Nephron (organoid): ENCODE measurements around the gene RASIP1.

Source experiments
- H3K27ac Mint-ChIP-seq, 3 experiments: 2 replicates each; pipeline ENCODE4 v1.8.0; 2020; ENCODE audit warnings: mixed read lengths in 3 of 3, mild to moderate bottlenecking in 2 of 3, moderate library complexity in 1 of 3
- H3K27me3 Mint-ChIP-seq: 2 replicates; pipeline ENCODE4 v1.8.0; 2021; ENCODE audit warnings: low read depth, mild to moderate bottlenecking, moderate library complexity, mixed read lengths
- H3K36me3 Mint-ChIP-seq: 2 replicates; pipeline ENCODE4 v1.8.0; 2020; ENCODE audit warnings: low read depth, mixed read lengths
- H3K4me1 Mint-ChIP-seq: 2 replicates; pipeline ENCODE4 v1.8.0; 2020; ENCODE audit warnings: mixed read lengths
- H3K4me3 Mint-ChIP-seq, 3 experiments: 2 replicates each; pipeline ENCODE4 v1.8.0; 2020; ENCODE audit warnings: mild to moderate bottlenecking in 3 of 3, mixed read lengths in 3 of 3, moderate library complexity in 2 of 3
- H3K9me3 Mint-ChIP-seq: 2 replicates; pipeline ENCODE4 v1.8.0; 2020; ENCODE audit warnings: mixed read lengths
- TF ChIP-seq, protein P1 (sequence below), 3 experiments: fragments of 200-600 bp; sonication (generic); IDR thresholded peaks; one replicate each; pipeline ENCODE4 v1.5.0; 2021; ENCODE audit warnings: antibody characterized with exemption in 3 of 3; ENCODE audit not compliant: unreplicated experiment in 3 of 3

Gene RASIP1

DNA sequence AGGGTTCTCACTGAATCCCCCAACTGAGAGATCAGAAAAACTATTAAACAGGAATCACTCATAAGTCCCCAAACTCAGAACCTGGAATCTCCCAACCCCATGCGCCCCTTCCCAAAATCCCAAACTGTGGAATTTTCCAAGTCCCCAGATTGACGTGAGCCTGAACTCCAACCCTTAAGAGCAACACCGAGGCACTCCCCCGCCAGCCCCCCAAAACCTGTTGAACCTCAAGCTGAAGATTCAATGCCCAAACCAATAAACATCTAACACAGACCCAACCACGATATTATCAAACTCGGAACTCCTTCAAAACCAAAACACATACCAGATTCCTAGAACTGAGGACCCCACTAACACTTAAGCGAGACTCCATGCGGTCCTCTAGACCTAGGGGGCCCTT is 5.7 kb upstream of the RASIP1 start:
- TF ChIP-seq, protein P1, sequence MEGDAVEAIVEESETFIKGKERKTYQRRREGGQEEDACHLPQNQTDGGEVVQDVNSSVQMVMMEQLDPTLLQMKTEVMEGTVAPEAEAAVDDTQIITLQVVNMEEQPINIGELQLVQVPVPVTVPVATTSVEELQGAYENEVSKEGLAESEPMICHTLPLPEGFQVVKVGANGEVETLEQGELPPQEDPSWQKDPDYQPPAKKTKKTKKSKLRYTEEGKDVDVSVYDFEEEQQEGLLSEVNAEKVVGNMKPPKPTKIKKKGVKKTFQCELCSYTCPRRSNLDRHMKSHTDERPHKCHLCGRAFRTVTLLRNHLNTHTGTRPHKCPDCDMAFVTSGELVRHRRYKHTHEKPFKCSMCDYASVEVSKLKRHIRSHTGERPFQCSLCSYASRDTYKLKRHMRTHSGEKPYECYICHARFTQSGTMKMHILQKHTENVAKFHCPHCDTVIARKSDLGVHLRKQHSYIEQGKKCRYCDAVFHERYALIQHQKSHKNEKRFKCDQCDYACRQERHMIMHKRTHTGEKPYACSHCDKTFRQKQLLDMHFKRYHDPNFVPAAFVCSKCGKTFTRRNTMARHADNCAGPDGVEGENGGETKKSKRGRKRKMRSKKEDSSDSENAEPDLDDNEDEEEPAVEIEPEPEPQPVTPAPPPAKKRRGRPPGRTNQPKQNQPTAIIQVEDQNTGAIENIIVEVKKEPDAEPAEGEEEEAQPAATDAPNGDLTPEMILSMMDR (IDR thresholded peaks at IDR 0.05; ENCODE audit: unreplicated experiment in 3 of 3): no peak
- H3K27me3 Mint-ChIP-seq: peaks cover 24% of the 10 kb centered on the region
- peak overlapping the region in 1 of 3 experiments; percentile 48 for H3K27ac Mint-ChIP-seq
- H3K9me3 Mint-ChIP-seq: peaks cover 2% of the 10 kb centered on the region
- peaks cover 4% of the 10 kb centered on the region for H3K36me3 Mint-ChIP-seq
- peak overlapping the region; percentile 45 to 82 (median 61) for H3K4me3 Mint-ChIP-seq
- peaks cover 12% of the 10 kb centered on the region for H3K4me1 Mint-ChIP-seq

DNA sequence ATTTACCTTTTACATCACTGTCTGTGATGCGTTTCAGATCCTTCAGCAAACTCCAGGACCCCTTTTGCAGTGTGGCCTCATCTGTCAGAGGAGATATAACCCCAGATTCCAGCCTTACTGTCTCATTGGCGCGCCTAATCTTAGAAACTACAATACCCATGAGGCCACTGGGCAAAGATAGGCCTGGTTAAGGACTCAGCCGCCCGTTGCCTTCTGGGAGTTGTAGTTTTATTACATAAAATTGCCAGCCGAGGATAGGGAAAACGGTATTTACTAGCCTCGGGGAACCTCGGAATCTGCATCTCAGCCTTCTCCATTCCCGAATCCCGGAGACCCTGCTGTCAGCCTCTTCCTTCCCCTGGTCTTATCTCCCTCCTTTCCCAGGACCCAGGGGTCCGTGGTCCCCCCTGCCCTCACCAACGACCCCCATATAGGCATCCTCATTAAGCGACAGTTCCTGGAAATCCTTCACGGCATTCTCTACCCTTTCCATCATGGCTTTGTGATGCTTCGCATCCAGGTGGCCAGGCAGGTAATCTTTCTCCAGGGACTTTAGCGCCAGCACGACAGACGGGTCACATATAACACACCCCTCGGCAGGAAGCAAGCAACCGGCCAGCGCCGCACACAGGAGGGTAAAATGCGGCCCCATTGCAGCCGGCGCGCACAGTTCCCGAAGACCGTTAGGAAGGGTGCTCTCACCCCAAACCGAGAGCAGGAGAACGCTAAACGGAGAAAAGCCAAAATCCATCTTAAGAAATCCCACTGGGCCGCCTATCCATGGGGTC is 5.0 kb upstream of the RASIP1 start:
- Mint-ChIP-seq H3K9me3 (peaks cover 2% of the 10 kb centered on the region), H3K36me3 (peaks cover 4% of the 10 kb centered on the region), H3K27me3 (peaks cover 21% of the 10 kb centered on the region), H3K27ac (peak overlapping the region in 2 of 3 experiments; percentile 17 to 45), H3K4me1 (peaks cover 12% of the 10 kb centered on the region), H3K4me3 (peak overlapping the region in 2 of 3 experiments; percentile 46 to 72)
- TF ChIP-seq, protein P1 (IDR thresholded peaks at IDR 0.05; ENCODE audit: unreplicated experiment in 3 of 3): no peak

DNA sequence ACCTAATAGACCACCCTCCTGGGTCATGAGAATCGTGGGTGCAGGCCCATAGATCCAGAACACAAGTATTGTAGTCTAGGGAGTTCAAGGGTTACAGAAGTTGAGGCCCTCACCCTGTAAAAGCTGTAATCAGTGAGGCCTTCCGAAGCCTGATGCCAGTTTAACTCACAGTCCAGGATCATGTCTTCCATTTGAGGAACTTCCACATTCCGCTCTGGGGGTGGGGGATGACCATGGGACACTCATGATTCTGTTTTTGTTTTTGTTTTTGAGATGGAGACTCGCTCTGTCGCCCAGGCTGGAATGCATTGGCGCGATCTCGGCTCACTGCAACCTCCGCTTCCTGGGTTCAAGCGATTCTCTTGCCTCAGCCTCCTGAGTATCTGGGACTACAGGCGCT is 1.7 kb upstream of the RASIP1 start:
- TF ChIP-seq, protein P1 (IDR thresholded peaks at IDR 0.05; ENCODE audit: unreplicated experiment in 3 of 3): no peak
- H3K9me3 Mint-ChIP-seq: peaks cover 2% of the 10 kb centered on the region
- peak overlapping the region in 1 of 3 experiments; percentile 24 for H3K4me3 Mint-ChIP-seq
- H3K27ac Mint-ChIP-seq: no peak overlapping the region
- peaks cover 19% of the 10 kb centered on the region for H3K27me3 Mint-ChIP-seq
- peaks cover 4% of the 10 kb centered on the region for H3K36me3 Mint-ChIP-seq
- H3K4me1 Mint-ChIP-seq: peaks cover 13% of the 10 kb centered on the region

DNA sequence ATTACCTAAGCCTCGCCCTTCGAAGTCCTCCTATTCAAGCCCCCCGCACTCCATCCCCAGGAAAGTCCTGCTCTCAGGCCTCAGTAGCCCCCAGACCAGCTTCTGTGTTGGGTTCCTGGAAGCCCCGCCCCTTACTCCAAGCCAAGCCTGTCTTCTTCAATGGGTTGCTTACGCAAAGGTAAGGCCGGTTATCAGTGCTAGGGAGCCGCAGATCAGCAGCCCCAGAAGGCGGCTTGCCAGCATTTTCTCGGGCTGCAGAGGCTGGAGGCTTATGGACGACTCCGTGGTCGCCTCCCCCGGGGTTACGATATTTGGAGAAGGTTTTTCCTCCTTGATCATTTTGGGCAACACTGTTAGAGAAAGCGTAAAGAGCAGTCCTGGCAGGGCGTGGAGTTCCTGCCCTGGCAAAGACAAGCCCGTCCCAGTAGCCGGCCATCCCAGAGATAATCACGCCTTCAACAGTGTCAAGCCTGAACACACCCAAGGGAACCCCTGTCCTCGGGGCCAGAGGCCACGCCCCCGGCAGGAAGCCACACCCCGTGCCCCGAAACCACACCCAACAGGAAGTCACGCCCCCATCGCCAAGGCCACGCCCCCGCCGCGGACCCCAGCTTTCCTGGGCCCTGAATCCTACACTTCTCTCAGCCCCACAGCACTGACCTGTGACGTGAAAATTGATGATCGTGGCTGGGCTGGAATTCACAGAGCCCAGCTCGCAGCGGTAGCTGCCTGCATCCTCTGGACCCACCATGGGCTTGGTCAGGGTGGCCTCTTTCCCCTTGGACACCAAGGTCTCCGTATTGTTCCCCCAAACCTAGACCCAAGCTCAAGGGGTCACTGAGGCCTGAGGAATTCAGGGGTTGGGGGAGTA is 954 bp upstream of the RASIP1 start:
- Mint-ChIP-seq H3K27me3 (peaks cover 19% of the 10 kb centered on the region), H3K27ac (no peak overlapping the region), H3K4me3 (peak overlapping the region; percentile 62 to 73 (median 63)), H3K9me3 (peaks cover 2% of the 10 kb centered on the region), H3K4me1 (peaks cover 12% of the 10 kb centered on the region), H3K36me3 (peaks cover 4% of the 10 kb centered on the region)
- TF ChIP-seq, protein P1 (IDR thresholded peaks at IDR 0.05; ENCODE audit: unreplicated experiment in 3 of 3): no peak

DNA sequence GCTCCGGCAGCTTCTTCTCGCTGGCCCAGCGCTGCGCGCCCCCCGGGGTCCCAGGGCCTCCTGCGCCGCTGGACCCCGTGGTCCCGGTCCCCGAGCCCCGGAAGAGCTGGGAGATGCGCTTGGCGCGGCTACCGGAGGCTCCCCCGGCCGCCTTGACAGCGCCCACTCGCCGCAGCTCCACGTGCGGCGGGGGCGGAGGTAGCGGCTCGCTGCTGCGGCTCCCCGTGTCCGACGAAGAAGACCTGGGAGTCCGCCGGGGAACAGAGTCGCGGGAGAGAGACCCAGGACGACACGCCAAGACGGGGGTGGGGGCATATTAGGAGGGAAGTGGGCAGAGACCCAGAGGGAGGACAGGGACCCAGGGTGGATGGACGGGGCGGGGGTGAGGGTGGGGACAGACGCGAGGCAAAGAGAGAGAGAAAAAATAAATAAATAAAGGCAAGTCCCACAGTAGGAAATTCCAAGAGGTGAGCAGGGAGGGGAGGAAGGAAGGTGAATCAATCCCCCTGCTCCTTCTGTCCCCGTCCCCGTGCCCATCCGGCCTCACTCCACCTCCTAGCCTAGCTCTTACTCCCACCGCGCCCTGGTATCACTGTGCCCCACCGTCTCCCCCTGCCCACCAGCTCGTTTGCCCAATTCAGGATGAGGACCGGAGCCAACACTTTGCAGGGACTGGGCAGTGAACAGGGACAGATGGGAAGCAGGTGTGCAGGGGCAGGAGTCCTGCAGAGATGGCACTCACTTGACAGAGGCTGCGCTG is 826 bp downstream of the RASIP1 start:
- Mint-ChIP-seq H3K27ac (no peak overlapping the region), H3K27me3 (peaks cover 20% of the 10 kb centered on the region), H3K4me1 (peaks cover 17% of the 10 kb centered on the region), H3K9me3 (peaks cover 3% of the 10 kb centered on the region), H3K4me3 (peak overlapping the region; percentile 66 to 71 (median 70)), H3K36me3 (peaks cover 4% of the 10 kb centered on the region)
- TF ChIP-seq, protein P1 (IDR thresholded peaks at IDR 0.05; ENCODE audit: unreplicated experiment in 3 of 3): no peak
